ENCODE data around the gene HDLBP. TPM values are rescaled to one million over a fixed set of nuclear protein-coding genes. Genes with fewer than 3 reads are reported as not detected.

The HDLBP gene
- total RNA-seq, 1 donor from 2014 or later = 405 TPM

GRCh38 chr2:241307055-241307454 lies 8.4 kb downstream of the HDLBP start:
- Histone ChIP-seq H3K27me3 (ENCODE audit: control insufficient read depth, insufficient read depth, low read length) (no peaks in the 10 kb centered on the region), H3K4me3 (ENCODE audit: low read depth, low read length) (no peak overlapping the region), H3K36me3 (ENCODE audit: control insufficient read depth, insufficient read depth, low read length) (no peaks in the 10 kb centered on the region)
- TF ChIP-seq, protein P1, sequence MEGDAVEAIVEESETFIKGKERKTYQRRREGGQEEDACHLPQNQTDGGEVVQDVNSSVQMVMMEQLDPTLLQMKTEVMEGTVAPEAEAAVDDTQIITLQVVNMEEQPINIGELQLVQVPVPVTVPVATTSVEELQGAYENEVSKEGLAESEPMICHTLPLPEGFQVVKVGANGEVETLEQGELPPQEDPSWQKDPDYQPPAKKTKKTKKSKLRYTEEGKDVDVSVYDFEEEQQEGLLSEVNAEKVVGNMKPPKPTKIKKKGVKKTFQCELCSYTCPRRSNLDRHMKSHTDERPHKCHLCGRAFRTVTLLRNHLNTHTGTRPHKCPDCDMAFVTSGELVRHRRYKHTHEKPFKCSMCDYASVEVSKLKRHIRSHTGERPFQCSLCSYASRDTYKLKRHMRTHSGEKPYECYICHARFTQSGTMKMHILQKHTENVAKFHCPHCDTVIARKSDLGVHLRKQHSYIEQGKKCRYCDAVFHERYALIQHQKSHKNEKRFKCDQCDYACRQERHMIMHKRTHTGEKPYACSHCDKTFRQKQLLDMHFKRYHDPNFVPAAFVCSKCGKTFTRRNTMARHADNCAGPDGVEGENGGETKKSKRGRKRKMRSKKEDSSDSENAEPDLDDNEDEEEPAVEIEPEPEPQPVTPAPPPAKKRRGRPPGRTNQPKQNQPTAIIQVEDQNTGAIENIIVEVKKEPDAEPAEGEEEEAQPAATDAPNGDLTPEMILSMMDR (IDR thresholded peaks at IDR 0.05; ENCODE audit: insufficient read depth, low read length, poor library complexity, severe bottlenecking) = no peak
- DNase-seq (ENCODE audit: low read depth) = no peak

DNA sequence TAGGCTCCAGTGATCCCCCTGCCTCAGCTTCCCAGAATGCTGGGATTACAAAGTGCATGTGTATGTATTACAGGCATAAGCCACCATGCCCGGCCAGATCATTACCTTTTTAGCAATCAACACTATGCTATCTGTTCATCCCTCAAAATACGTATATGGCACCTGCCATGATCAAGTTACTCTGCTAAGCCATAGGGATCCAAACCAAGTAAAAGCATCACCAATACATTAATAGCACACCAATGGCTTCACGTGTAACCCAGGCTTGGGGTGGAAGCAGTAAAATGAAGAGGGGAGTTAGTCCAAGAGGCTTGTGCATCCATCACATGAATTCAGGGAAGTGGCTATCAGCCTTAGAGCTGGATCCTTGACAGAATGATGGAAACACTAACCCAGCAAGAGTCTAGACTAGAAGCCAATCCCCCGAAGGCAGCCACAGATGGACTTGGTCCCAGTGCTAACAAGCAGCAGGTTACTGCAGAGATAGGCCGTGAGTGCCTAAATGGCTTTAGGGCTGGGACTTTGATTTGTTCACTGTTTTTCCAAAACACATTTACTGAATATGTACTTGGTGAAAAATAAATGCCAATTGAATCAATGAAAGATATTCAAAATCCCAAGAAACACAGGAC lies 11.3 kb downstream of the HDLBP start:
- Histone ChIP-seq H3K27me3 (ENCODE audit: control insufficient read depth, insufficient read depth, low read length) (no peaks in the 10 kb centered on the region), H3K4me3 (ENCODE audit: low read depth, low read length) (no peak overlapping the region), H3K36me3 (ENCODE audit: control insufficient read depth, insufficient read depth, low read length) (no peaks in the 10 kb centered on the region)
- TF ChIP-seq, protein P1 (IDR thresholded peaks at IDR 0.05; ENCODE audit: insufficient read depth, low read length, poor library complexity, severe bottlenecking) = no peak
- DNase-seq (ENCODE audit: low read depth) = no peak

DNA sequence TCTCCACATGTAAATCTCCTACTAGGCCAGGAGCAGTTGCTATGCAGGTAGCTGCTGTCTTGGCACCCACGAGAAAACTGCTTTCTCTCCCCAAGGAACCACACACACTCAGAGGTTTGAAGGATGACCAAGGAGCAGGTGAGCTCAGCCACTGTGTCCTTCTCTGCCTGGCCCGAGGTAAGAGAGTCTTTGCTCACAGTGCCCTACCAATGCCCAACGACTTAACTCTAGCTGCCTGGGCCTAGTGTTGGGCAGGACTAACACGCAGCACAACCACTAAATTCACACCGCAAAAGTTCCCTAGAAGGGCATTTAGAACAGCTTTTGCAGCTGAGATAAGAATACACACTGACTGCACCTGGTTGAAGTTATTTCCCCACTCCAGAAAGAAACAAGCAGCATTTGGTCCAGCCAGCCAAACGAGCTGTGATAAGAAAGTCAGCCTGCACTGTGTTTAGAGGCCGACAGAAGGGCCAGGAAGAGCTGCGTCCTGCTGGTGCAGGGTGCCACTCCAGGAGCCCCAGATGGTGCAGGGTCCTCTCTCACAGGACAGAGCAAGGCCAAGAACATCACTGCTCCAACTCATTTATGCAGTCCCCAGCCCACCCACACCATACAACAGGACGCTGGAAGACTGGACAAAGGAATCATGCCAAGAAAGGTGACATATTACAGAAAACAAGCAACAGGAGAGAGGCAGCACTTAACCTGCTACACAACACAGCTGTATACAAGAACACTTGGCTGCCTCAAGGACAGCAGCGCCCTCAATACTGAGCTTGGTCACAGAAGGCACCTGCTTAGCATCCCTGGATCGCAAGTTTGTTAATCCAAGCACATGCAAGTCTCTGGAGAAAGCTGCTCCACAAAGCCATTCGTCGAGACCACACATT lies 12.5 kb downstream of the HDLBP start:
- DNase-seq (ENCODE audit: low read depth) = no peak
- Histone ChIP-seq H3K36me3 (ENCODE audit: control insufficient read depth, insufficient read depth, low read length) (no peaks in the 10 kb centered on the region), H3K4me3 (ENCODE audit: low read depth, low read length) (no peak overlapping the region), H3K27me3 (ENCODE audit: control insufficient read depth, insufficient read depth, low read length) (no peaks in the 10 kb centered on the region)
- TF ChIP-seq, protein P1 (IDR thresholded peaks at IDR 0.05; ENCODE audit: insufficient read depth, low read length, poor library complexity, severe bottlenecking) = no peak

DNA sequence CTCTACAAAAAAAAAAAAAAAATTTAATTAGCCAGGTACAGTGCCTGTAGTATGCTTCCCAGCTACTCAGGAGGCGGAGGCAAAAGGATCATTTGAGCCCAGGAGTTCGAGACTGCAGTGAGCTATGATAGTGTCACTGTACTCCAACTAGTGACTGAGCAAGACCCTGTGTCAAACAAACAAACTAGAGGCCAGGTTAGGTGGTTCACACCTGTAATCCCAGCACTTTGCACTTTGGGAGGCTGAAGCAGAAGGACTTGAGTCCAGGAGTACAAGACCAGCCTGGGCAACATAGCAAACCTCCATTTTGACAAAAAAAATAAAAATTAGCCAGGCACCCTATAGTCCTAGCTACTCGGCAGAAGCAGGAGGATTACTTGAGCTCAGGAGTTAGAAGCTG lies 13.4 kb downstream of the HDLBP start:
- Histone ChIP-seq H3K27me3 (ENCODE audit: control insufficient read depth, insufficient read depth, low read length) (no peaks in the 10 kb centered on the region), H3K36me3 (ENCODE audit: control insufficient read depth, insufficient read depth, low read length) (no peaks in the 10 kb centered on the region), H3K4me3 (ENCODE audit: low read depth, low read length) (no peak overlapping the region)
- DNase-seq (ENCODE audit: low read depth) = no peak
- TF ChIP-seq, protein P1 (IDR thresholded peaks at IDR 0.05; ENCODE audit: insufficient read depth, low read length, poor library complexity, severe bottlenecking) = no peak

- Histone ChIP-seq H3K27me3 (ENCODE audit: control insufficient read depth, insufficient read depth, low read length) (no peaks in the 10 kb centered on the region), H3K36me3 (ENCODE audit: control insufficient read depth, insufficient read depth, low read length) (no peaks in the 10 kb centered on the region), H3K4me3 (ENCODE audit: low read depth, low read length) (no peak overlapping the region)
- TF ChIP-seq, protein P1 (IDR thresholded peaks at IDR 0.05; ENCODE audit: insufficient read depth, low read length, poor library complexity, severe bottlenecking) = no peak
- DNase-seq (ENCODE audit: low read depth) = no peak
These were observed 15.5 kb downstream of the HDLBP start for GRCh38 chr2:241300000-241300399.

Data from kidney epithelial cell (primary cell).